Activated T-helper 1 cell treated with anti-CD3 and anti-CD28 coated beads, Interleukin-12 subunit alpha, Interleukin-12 subunit beta, Interleukin-2, Interleukin-4 antibody, amounts not matched to agents 30 ng/mL and 10 ng/mL and 1 ng/mL, durations not matched to agents 14 hours and 24 hours and 36 hours (primary cell): ENCODE data around the gene LRRC2. TPM values are rescaled to one million over a fixed set of nuclear protein-coding genes. Genes with fewer than 3 reads are reported as not detected.

ENCODE experiments used
- DNase-seq: peaks from one replicate; pipeline ENCODE4 v3.0.0; 2021; ENCODE audit warnings: low spot score
- H3K27ac Mint-ChIP-seq: one replicate; pipeline ENCODE4 v1.8.0; 2021; ENCODE audit warnings: mild to moderate bottlenecking, mixed read lengths
- H3K27me3 Mint-ChIP-seq: one replicate; pipeline ENCODE4 v1.8.0; 2022; ENCODE audit warnings: mild to moderate bottlenecking, moderate library complexity, mixed read lengths; ENCODE audit not compliant: insufficient read depth
- H3K36me3 Mint-ChIP-seq: one replicate; pipeline ENCODE4 v1.8.0; 2021; ENCODE audit warnings: low read depth, mixed read lengths
- H3K4me1 Mint-ChIP-seq: one replicate; pipeline ENCODE4 v1.8.0; 2021; ENCODE audit warnings: low read depth, mixed read lengths
- H3K4me3 Mint-ChIP-seq: one replicate; pipeline ENCODE4 v1.8.0; 2021; ENCODE audit warnings: mild to moderate bottlenecking, moderate library complexity, mixed read lengths
- H3K9me3 Mint-ChIP-seq: one replicate; pipeline ENCODE4 v1.8.0; 2021; ENCODE audit warnings: mixed read lengths
- intact Hi-C: fragments of 100-400 bp; cut with micrococcal nuclease; formaldehyde crosslinking; loops from one replicate; pipeline ENCODE4 v1.15.1; 2024
- total RNA-seq: library from RNA; stranded (reverse); gene quantifications from 2 replicates; pipeline ENCODE4 v1.2.3, GENCODE V29; 2022

LRRC2 gene
- total RNA-seq, 1 donor from 2014 or later: not detected

DNA sequence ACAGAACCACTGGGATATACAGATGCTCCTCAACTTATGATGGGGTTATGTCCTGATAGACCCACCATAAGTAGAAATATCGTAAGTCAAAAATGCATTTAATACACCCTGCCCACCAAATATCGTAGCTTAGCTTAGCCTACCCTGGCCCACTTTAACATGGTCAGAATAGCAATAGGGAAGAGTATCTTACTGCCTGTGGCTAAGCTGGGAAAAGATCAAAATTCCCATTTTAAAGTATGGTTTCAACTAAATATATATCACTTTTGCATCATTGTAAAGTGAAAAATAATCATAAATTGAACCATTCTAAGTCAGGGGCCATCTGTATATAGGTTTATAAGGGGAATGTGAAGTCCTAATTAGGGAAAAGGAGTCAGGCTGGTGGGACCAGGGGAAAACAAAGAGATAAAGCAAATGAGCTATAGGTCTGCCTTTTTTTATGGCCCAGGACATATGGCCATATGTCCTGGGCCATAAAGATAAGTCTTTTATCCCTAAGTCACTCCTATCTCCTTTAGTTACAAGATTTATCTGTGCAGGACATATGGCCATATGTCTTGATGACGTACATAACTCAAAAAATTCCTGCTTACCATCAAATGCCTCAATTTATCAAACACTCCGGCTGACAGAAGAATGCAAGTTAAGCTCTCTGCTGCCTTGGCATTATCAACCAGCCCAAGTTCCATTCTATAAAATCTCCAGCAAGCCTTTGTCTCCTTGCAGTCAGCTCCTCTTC lies 57.1 kb downstream of the LRRC2 start:
- Mint-ChIP-seq H3K9me3 (no peaks in the 10 kb centered on the region), H3K4me1 (no peaks in the 10 kb centered on the region), H3K36me3 (no peaks in the 10 kb centered on the region), H3K27ac (no peak overlapping the region), H3K27me3 (peaks cover 21% of the 10 kb centered on the region), H3K4me3 (no peak overlapping the region)
- DNase-seq: no peak
- intact Hi-C loops: no loop called here

- H3K4me3 Mint-ChIP-seq: no peak overlapping the region
- H3K27ac Mint-ChIP-seq: no peak overlapping the region
- intact Hi-C loops: no loop called here
- no peaks in the 10 kb centered on the region for H3K4me1 Mint-ChIP-seq
- H3K27me3 Mint-ChIP-seq: peaks cover 14% of the 10 kb centered on the region
- no peak for DNase-seq
- H3K9me3 Mint-ChIP-seq: no peaks in the 10 kb centered on the region
- no peaks in the 10 kb centered on the region for H3K36me3 Mint-ChIP-seq
Observed at GRCh38 chr3:46506526-46506925, 59.6 kb downstream of the LRRC2 start.

- H3K9me3 Mint-ChIP-seq: no peaks in the 10 kb centered on the region
- no peaks in the 10 kb centered on the region for H3K36me3 Mint-ChIP-seq
- intact Hi-C loops: no loop called here
- H3K27ac Mint-ChIP-seq: no peak overlapping the region
- H3K27me3 Mint-ChIP-seq: peaks cover 12% of the 10 kb centered on the region
- no peak for DNase-seq
- no peaks in the 10 kb centered on the region for H3K4me1 Mint-ChIP-seq
- H3K4me3 Mint-ChIP-seq: no peak overlapping the region
Observed at GRCh38 chr3:46505953-46506352, 60.1 kb downstream of the LRRC2 start.

- no peaks in the 10 kb centered on the region for H3K4me1 Mint-ChIP-seq
- DNase-seq: no peak
- H3K27me3 Mint-ChIP-seq: peaks cover 6% of the 10 kb centered on the region
- H3K27ac Mint-ChIP-seq: no peak overlapping the region
- H3K4me3 Mint-ChIP-seq: no peak overlapping the region
- H3K9me3 Mint-ChIP-seq: no peaks in the 10 kb centered on the region
- intact Hi-C loops: no loop called here
- no peaks in the 10 kb centered on the region for H3K36me3 Mint-ChIP-seq
Observed at GRCh38 chr3:46504789-46505188, 61.3 kb downstream of the LRRC2 start.

DNA sequence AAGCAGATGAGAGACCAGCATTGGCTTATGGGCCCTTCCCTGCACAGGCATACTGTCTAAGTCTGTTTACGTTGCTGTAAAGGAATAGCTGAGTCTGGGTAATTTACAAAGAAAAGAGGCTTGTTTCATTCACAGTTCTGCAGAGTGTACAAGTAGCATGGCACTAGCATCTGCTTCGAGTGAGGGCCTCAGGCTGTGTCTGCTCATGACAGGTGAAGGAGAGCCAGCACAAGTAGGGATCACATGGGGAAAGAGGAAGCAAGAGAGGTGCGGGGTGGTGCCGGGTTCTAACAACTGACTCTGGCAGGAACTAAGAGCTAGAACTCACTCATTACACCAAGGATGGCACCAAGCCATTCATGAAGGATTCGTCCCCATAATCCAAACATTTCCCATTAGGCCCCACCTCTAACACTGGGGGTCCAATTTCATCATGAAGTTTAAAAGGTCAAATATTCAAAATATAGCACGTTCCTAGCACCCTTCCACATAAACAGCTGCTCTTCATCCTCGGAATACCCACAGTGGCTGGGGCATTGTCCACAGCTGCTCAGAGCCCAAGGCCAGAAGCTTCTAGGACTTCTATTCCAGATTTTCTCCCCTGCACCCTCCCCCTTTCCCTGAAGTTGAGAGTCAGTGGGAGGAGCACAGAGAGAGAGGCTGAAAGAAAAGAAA lies 62.8 kb downstream of the LRRC2 start:
- H3K36me3 Mint-ChIP-seq: no peaks in the 10 kb centered on the region
- H3K9me3 Mint-ChIP-seq: no peaks in the 10 kb centered on the region
- intact Hi-C loops: no loop called here
- DNase-seq: no peak
- no peak overlapping the region for H3K27ac Mint-ChIP-seq
- peaks cover 9% of the 10 kb centered on the region for H3K27me3 Mint-ChIP-seq
- no peak overlapping the region for H3K4me3 Mint-ChIP-seq
- H3K4me1 Mint-ChIP-seq: no peaks in the 10 kb centered on the region

GRCh38 chr3:46501702-46502101 lies 64.4 kb downstream of the LRRC2 start:
- no peaks in the 10 kb centered on the region for H3K9me3 Mint-ChIP-seq

DNA sequence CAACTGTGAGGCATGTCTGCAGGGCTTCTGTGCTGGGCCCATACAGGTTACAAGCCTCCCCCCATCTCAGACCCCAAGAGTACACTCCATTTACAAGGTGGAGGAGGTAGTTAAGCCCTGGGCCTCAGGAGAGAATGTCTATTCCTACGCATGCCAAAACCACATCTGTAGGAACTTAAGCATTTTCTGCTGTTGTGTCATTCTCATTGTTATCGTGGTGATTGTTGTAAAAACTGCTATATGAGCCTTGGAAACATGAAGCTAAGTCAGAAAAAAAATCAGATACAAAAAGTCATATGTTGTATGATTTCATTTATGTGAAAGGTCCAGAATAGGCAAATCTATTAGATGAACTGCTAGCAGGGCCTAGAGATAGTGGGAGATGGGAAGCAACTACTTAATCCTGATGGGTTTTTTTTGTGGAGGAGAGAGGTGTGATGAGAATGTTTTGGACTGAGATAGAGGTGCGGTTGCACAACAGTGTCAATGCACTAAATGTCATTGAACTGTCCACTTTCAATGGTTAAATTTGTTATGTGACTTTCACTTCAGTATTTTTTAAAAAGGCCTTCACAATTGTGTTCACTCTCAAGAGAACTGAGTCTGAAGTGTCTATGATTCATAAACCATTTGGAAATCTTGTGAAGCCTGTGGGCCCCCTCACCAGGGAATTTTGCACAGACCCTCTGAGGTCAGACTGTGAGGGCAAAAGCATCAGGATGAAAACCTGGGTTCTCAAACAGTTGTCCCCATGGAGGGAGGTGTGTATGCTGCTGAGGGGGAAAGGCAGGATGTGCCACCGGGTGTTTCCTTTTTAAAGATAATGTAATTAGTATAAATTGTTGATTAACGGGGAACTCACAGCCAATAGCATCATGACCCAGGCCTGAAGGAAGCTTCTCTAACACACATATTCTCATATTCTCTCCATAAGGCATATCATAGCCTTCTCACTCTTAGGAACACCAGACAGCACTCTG lies 65.2 kb downstream of the LRRC2 start:
- Mint-ChIP-seq H3K27me3 (peaks cover 4% of the 10 kb centered on the region), H3K36me3 (no peaks in the 10 kb centered on the region), H3K27ac (no peak overlapping the region), H3K4me1 (peaks cover 2% of the 10 kb centered on the region), H3K9me3 (no peaks in the 10 kb centered on the region), H3K4me3 (no peak overlapping the region)
- no peak for DNase-seq
- intact Hi-C loops: no loop called here

More at GRCh38 chr3:46501702-46502101, 64.4 kb downstream of the LRRC2 start:
- Mint-ChIP-seq H3K4me1 (no peaks in the 10 kb centered on the region), H3K27me3 (peaks cover 4% of the 10 kb centered on the region), H3K4me3 (no peak overlapping the region), H3K36me3 (no peaks in the 10 kb centered on the region), H3K27ac (no peak overlapping the region)
- intact Hi-C loops: no loop called here
- no peak for DNase-seq

GRCh38 chr3:46498916-46499519 lies 67.1 kb downstream of the LRRC2 start:
- no peaks in the 10 kb centered on the region for H3K36me3 Mint-ChIP-seq
- DNase-seq: no peak
- peaks cover 5% of the 10 kb centered on the region for H3K4me1 Mint-ChIP-seq
- intact Hi-C loops: no loop called here
- peaks cover 3% of the 10 kb centered on the region for H3K27me3 Mint-ChIP-seq
- H3K4me3 Mint-ChIP-seq: no peak overlapping the region
- no peaks in the 10 kb centered on the region for H3K9me3 Mint-ChIP-seq
- no peak overlapping the region for H3K27ac Mint-ChIP-seq

GRCh38 chr3:46497556-46498265 lies 68.4 kb downstream of the LRRC2 start, which contains the start of gene RTP3:
Gene RTP3, plus strand, starts transcription at chr3:46497976. Its CDS starts 87 bp downstream, at chr3:46498063.
- intact Hi-C loops: loop anchor here (2.0 kb wide), 1 partner anchor 61 kb away; no protein-coding TSS in a partner anchor
- H3K4me3 Mint-ChIP-seq: no peak within 1 kb of the TSS
- H3K4me1 Mint-ChIP-seq: peaks cover 5% of the 10 kb centered on the region
- peaks cover 3% of the 10 kb centered on the region for H3K27me3 Mint-ChIP-seq
- DNase-seq: no peak
- H3K36me3 Mint-ChIP-seq: no peaks in the 10 kb centered on the region
- no peaks in the 10 kb centered on the region for H3K9me3 Mint-ChIP-seq
- no peak within 1 kb of the TSS for H3K27ac Mint-ChIP-seq

DNA sequence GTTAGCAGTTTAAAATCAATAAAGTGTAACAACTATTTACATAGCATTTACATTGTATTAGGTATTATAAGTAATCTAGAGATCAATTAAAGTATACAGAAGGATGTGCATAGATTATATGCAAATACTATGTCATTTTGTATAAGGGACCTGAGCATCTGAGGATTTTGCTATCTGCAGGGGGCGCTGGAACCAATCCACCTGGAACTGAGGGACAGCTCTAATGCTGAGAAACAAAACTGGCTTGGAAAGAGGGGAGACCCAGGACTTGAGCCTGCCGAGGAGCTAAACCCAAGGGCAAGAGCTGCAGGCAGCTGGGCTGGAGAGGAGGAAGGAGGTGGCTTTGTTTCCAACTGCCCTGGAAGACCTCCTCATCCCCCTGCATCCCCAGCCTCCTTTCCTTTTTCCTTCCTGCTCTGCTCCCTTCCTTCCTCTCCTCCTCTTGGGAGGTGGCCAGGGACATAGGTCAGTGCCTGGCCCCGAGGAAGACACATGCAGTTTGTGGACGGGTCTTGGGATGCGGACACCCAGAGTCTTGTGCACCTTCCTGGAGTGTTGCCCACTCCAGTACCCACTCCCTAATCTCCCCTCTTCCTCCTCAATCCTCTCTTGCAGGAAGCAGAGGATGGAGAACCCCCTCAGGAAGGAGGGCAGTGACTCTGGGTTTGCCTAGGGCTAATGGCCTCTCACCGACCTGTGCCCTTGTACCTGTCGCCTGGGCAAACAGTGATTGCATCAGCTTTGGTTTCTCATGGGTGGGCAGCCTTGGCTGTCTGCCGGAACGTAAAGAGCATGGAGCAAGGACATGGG lies 69.2 kb downstream of the LRRC2 start:
- intact Hi-C loops: loop anchor here (2.0 kb wide), 1 partner anchor 62 kb away; no protein-coding TSS in a partner anchor
- no peak overlapping the region for H3K27ac Mint-ChIP-seq
- H3K4me3 Mint-ChIP-seq: no peak overlapping the region
- peaks cover 3% of the 10 kb centered on the region for H3K27me3 Mint-ChIP-seq
- no peaks in the 10 kb centered on the region for H3K36me3 Mint-ChIP-seq
- no peak for DNase-seq
- no peaks in the 10 kb centered on the region for H3K9me3 Mint-ChIP-seq
- peaks cover 5% of the 10 kb centered on the region for H3K4me1 Mint-ChIP-seq

- Mint-ChIP-seq H3K27ac (no peak overlapping the region), H3K4me1 (peaks cover 5% of the 10 kb centered on the region), H3K27me3 (peaks cover 3% of the 10 kb centered on the region), H3K4me3 (no peak overlapping the region), H3K9me3 (no peaks in the 10 kb centered on the region), H3K36me3 (no peaks in the 10 kb centered on the region)
- intact Hi-C loops: loop anchor here (2.0 kb wide), 1 partner anchor 63 kb away; no protein-coding TSS in a partner anchor
- DNase-seq: no peak
Observed at GRCh38 chr3:46495901-46496456, 70.1 kb downstream of the LRRC2 start.
